Activated naive CD4-positive, alpha-beta T cell treated with anti-CD3 and anti-CD28 coated beads, Interleukin-2, amount 50 U/mL, for 24 hours (primary cell): ENCODE results near the gene TMEM53.

Experiments
- H3K27ac Mint-ChIP-seq: one replicate; pipeline ENCODE4 v1.8.0; 2021; ENCODE audit warnings: mild to moderate bottlenecking, mixed read lengths
- H3K27me3 Mint-ChIP-seq: one replicate; pipeline ENCODE4 v1.8.0; 2021; ENCODE audit warnings: mixed read lengths
- H3K36me3 Mint-ChIP-seq: one replicate; pipeline ENCODE4 v1.8.0; 2021; ENCODE audit warnings: mixed read lengths
- H3K4me1 Mint-ChIP-seq: one replicate; pipeline ENCODE4 v1.8.0; 2021; ENCODE audit warnings: mixed read lengths
- H3K4me3 Mint-ChIP-seq: one replicate; pipeline ENCODE4 v1.8.0; 2021; ENCODE audit warnings: mild to moderate bottlenecking, mixed read lengths
- H3K9me3 Mint-ChIP-seq: one replicate; pipeline ENCODE4 v1.8.0; 2021; ENCODE audit warnings: mixed read lengths

TMEM53 gene

DNA sequence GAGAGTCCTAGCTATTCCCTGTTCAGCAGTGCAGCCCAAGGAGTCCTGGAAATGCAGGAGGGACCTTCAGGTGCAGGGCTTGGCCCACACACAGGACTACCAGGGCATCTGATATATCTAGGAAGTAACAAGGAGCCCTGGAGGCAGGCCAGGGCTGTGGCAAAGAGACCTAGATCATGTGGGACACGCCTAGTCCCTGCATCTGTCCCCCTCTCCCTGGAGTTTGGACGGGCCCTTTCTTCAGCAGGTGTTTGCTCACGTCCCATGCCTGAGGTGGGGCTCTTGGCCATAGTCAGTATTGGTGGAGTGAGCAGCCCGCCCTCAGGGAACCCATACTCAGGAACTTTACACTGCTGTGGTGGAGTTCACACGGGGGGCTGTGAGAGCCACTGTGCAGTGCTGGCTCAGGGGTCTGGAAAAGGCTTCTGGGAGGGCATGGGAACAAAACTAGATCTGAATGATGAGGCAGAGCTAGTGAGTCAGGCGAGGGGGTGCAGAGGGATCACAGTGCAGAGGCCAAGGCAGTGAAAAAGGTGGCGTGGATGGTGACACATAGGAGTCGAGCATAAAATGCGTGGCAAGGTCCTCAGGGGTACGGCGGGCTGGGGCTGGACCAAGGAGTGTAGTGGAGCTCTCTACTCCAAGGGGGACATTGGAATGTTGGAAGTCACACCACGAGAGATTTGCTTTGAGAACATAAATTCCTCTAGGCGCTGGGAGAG lies 25.6 kb downstream of the TMEM53 start:
- H3K36me3 Mint-ChIP-seq, result peaks cover 5% of the 10 kb centered on the region
- H3K9me3 Mint-ChIP-seq, result no peaks in the 10 kb centered on the region
- no peaks in the 10 kb centered on the region for H3K4me1 Mint-ChIP-seq
- H3K4me3 Mint-ChIP-seq, result no peak overlapping the region
- peak overlapping the region; percentile 42 for H3K27ac Mint-ChIP-seq
- no peaks in the 10 kb centered on the region for H3K27me3 Mint-ChIP-seq

DNA sequence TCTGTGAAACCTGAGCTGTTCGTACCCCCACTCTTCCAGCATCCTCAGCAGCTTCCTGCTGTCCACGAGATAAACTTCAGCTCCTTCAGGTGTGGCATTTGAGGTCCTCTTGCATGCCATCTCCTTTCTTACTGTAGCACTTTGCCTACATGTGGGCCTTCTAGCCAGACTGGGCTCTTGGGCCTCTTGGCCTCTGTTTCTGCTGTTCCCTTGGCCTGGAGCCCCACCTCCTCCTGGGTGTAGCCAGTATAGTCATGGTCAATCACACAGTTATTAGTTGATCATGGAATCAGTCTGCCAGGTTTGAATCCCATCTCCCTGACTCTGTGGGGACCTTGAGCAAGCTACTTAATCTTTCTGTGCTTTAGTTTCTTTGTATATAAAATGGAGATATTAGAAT lies 26.4 kb downstream of the TMEM53 start:
- H3K27me3 Mint-ChIP-seq, result no peaks in the 10 kb centered on the region
- peak overlapping the region; percentile 41 for H3K27ac Mint-ChIP-seq
- H3K4me1 Mint-ChIP-seq, result no peaks in the 10 kb centered on the region
- H3K4me3 Mint-ChIP-seq, result no peak overlapping the region
- H3K9me3 Mint-ChIP-seq, result no peaks in the 10 kb centered on the region
- peaks cover 5% of the 10 kb centered on the region for H3K36me3 Mint-ChIP-seq

DNA sequence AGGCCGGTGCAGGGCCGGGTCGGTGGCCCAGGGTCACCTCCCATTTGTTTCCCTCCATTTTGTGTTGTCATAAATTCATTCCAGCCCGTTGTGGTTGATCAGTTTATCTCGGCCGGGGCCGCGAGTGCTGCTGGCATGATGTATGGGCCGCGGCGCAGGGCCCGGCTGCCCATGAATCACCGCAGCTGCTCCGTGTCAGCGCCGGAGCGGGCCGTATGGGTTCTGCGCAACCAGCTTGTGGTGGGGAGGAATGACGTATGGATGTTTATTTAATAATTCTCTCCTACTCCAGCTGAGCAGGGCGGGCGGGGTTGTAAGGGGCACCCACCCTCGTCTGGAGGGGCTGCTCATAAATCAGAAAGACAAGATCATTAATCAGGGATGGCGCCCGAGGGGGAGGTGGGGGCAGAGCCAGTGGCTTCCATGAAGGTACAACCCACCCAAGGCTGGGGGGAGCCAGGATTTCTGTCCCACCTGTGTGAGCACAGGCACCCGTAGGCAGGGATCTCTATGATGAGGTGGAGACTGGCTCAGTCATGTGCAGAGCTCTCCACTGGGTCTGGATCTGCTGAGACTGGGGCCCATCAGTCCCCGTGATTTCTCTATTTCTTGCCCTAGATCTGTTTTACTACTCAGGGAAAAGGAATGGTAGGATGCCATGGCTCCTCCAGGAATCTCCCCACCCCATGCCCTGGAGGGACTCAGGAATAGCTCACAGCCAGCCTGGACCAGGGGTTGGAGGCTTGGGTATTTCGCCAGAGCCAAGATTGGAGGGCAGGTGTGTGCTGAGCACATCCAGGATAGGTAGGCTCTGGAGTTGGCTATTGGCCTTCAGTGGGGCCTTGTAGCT lies 27.8 kb downstream of the TMEM53 start:
- no peaks in the 10 kb centered on the region for H3K9me3 Mint-ChIP-seq
- H3K27me3 Mint-ChIP-seq, result no peaks in the 10 kb centered on the region
- H3K4me3 Mint-ChIP-seq, result no peak overlapping the region
- peaks cover 7% of the 10 kb centered on the region for H3K4me1 Mint-ChIP-seq
- peaks cover 7% of the 10 kb centered on the region for H3K36me3 Mint-ChIP-seq
- H3K27ac Mint-ChIP-seq, result no peak overlapping the region

DNA sequence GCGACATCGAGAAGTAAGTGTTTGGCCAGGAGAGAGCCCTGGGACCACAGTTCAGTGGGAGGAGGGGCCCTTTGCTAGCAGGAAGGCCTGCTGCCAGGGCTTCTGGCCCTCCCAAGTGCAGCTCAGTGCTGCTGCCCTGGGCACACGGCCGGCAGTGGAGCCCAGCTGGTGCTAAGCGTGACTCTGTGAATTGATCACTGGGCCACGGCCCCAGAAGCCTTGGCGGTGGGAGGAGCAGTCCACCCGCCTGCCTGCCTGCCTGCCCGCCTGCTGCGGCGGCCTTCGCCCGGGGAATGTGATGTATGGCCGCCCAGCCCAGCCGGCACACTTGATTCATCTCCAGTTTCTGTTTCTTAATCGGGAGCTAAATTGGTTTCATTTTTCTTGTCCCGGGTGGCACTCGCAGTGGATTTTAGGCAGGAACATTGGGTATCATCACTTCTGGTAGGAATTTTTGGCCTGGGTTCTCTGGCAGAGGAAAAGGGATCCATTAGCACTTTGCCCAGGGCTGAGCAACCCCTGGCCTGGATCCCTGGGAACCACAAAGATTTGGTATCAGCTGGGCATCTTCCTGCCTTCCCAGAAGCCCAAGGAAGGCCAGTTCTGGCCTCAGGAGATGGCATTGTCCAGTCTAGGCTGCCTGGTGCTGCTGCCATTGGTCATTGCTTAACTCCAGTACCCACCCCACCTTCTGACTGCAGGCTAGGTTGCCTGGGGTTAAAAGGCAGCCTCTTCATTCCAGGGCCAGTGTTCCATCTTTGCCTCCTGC lies 28.6 kb downstream of the TMEM53 start:
- H3K9me3 Mint-ChIP-seq, result no peaks in the 10 kb centered on the region
- peaks cover 7% of the 10 kb centered on the region for H3K4me1 Mint-ChIP-seq
- H3K27me3 Mint-ChIP-seq, result no peaks in the 10 kb centered on the region
- peaks cover 7% of the 10 kb centered on the region for H3K36me3 Mint-ChIP-seq
- no peak overlapping the region for H3K27ac Mint-ChIP-seq
- H3K4me3 Mint-ChIP-seq, result no peak overlapping the region

DNA sequence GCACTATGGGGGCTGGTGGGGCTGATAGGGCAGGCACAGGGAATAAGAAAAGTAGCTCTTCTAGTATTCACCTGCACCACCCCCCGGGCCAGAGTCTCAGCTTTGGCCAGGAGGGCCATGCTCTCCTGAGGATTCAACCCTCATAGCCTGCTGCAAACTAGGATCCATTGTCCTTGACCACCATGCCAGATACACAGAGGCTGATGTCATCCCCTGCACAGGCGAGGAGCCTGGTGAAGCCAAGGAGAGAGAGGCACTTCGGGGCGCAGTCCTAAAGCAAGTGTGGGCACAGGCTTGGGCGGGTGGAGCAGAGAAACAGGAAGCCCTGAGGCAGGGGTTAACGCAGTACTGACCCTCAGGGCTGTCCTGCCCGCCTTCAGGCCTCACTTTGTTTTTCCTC lies 29.5 kb downstream of the TMEM53 start:
- no peaks in the 10 kb centered on the region for H3K9me3 Mint-ChIP-seq
- peak overlapping the region; percentile 23 for H3K27ac Mint-ChIP-seq
- peaks cover 7% of the 10 kb centered on the region for H3K4me1 Mint-ChIP-seq
- no peak overlapping the region for H3K4me3 Mint-ChIP-seq
- peaks cover 7% of the 10 kb centered on the region for H3K36me3 Mint-ChIP-seq
- H3K27me3 Mint-ChIP-seq, result no peaks in the 10 kb centered on the region

DNA sequence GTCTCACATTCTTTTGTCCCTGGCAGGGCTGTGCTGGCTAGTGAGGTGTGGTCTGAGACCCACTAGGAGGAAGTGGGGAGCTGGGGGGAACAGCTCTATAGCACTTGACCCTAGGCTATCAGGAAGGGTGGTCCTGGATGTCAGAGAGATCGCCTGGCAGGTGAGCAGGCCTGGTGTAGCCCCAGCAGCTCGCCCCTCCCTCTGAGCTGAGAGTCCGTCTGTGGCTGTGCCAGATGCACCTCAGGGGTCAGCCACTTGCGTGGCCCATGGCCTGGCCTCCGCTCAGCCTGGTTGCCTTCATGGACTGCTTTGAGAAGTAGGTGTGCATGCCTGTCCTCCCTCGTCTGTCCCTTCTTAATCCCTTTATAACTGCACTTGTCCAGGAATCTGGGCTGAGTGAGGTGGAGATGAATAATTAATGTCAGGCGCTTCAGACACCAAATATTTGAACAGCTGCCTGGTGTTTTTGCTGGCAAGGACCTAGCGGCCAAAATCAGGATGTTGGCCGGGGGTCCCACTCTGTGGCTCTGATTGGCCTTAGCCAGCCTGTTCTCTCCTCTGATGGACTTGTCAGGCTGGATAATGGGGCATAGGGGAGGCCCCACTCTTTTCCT lies 30.5 kb downstream of the TMEM53 start:
- H3K27ac Mint-ChIP-seq, result no peak overlapping the region
- peaks cover 7% of the 10 kb centered on the region for H3K4me1 Mint-ChIP-seq
- no peaks in the 10 kb centered on the region for H3K27me3 Mint-ChIP-seq
- no peak overlapping the region for H3K4me3 Mint-ChIP-seq
- peaks cover 6% of the 10 kb centered on the region for H3K36me3 Mint-ChIP-seq
- no peaks in the 10 kb centered on the region for H3K9me3 Mint-ChIP-seq

DNA sequence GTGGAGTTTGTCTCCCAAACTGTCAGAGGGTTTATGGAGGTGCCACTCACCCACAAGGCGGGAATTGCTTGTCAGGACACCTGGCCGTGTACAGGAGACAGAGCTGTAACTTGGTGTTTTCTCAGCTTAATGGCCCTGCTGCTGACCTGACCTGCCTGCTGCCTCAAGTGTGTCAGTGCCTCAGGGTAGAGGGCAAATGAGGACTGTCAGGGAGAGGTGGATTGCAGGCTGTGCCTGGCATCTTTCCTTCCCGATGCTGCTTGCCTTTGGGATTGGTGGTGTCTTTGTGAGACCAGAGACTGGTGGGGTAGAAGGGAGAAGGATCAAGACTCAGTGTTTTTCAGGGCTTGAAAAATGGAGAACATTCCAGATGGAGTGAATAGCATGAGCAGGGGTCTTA lies 31.4 kb downstream of the TMEM53 start:
- no peak overlapping the region for H3K4me3 Mint-ChIP-seq
- peaks cover 4% of the 10 kb centered on the region for H3K36me3 Mint-ChIP-seq
- H3K4me1 Mint-ChIP-seq, result peaks cover 7% of the 10 kb centered on the region
- no peak overlapping the region for H3K27ac Mint-ChIP-seq
- no peaks in the 10 kb centered on the region for H3K27me3 Mint-ChIP-seq
- no peaks in the 10 kb centered on the region for H3K9me3 Mint-ChIP-seq

DNA sequence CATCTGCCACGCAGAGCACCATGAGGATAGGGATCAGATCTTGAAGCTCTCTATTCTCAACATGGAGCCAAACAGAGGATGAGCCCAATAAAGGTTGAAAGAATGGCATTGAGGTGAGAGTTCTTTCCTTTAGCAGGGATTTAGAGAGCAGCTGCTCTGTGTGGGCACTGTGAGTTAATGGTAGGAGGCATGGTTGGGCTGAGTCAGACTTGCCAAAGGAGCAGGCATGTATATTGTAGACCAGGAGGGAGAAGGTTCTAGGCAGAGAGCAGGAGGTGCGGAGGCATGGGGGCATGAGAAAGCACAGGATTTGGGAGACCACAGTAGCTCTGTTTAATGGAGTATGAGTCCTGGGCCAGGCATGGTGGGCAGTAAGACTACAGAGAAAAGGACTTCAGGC lies 32.0 kb downstream of the TMEM53 start:
- peak overlapping the region; percentile 52 for H3K27ac Mint-ChIP-seq
- no peaks in the 10 kb centered on the region for H3K9me3 Mint-ChIP-seq
- H3K36me3 Mint-ChIP-seq, result peaks cover 4% of the 10 kb centered on the region

DNA sequence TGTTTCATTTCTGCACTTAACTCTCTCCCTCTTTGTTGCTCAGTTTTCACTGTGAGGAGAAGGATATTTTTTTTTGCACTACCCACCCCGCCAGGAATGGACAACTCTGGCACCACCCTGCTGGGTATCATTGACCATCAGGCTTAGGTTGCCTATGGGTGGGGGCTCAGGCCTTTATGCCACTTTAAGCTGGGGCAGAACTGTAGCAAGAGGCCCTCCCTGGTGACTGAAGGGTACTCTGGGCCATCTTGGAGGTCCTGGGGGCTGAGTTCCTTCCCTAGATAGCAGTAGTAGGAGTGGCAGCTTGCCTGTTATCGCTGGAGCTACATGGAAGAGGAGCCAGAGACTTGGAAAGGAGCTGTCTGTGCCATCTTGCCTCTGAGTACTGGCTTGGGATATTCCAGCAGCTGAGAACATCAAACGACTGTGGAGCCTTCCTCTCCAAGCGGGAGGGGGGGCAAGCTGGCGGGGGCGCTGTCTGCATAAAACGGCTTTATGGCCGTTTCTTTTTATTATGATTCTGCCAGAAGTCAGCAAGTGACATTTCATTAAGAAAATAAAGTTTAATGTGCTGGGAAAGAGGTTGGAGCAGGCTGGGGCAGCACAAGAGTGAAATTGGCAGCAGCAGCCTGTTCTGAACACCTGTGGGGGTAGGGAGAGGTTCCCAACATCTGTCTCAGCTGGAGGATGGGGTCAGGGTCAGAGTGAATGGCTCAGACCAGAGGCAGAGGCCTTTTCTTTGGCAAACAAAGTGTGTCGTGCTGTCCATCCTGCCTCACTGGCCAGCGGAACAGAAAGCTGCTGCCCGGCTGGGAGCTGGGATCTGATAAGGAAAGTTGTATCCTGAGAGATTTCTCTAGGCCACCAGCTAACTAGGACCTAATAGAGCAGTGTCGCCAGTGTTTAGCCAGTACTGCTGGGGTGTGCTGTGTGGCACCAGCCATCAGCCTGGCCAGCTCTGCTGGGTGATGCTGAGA lies 32.9 kb downstream of the TMEM53 start:
- no peaks in the 10 kb centered on the region for H3K27me3 Mint-ChIP-seq
- H3K27ac Mint-ChIP-seq, result peak overlapping the region; percentile 52
- H3K4me1 Mint-ChIP-seq, result peaks cover 7% of the 10 kb centered on the region
- H3K4me3 Mint-ChIP-seq, result no peak overlapping the region
- H3K36me3 Mint-ChIP-seq, result peaks cover 4% of the 10 kb centered on the region
- H3K9me3 Mint-ChIP-seq, result no peaks in the 10 kb centered on the region

More for the DNA sequence above, 32.0 kb downstream of the TMEM53 start:
- H3K27me3 Mint-ChIP-seq, result no peaks in the 10 kb centered on the region
- H3K4me3 Mint-ChIP-seq, result no peak overlapping the region
- H3K4me1 Mint-ChIP-seq, result peaks cover 7% of the 10 kb centered on the region

DNA sequence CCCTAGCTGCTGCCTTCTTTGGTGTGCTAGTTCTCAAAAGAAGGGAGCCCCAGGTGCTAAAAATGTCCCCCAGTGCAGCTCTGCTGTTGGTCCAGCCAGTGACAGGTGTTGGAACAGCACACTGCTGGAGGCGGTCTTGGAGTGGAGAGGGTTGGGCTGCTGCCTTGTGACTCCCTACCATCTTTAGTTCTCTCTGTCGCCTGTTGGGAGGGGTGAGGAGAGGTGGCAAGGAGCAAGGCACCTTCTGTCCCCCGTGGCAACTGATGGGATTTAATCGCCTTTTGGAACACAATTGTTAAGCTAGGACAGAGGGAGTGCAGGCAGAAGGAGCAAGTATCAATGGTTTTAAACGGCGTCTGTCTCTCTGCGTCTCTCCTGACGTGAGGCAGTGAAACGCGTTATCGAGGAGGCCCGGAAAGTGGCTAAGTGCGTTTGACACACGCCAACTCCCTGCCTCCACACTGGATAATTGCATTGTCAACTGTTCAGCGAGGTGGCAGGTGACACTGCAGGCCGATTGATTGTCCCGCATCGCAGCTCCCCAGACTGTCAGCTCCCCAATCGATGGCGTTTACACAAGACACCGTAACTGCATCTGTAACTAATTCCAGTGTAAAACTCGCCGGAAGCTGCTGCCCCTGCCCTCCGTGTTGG lies 34.0 kb downstream of the TMEM53 start:
- Mint-ChIP-seq H3K27ac (no peak overlapping the region), H3K4me3 (no peak overlapping the region), H3K36me3 (peaks cover 4% of the 10 kb centered on the region), H3K27me3 (no peaks in the 10 kb centered on the region), H3K4me1 (peaks cover 13% of the 10 kb centered on the region), H3K9me3 (no peaks in the 10 kb centered on the region)

DNA sequence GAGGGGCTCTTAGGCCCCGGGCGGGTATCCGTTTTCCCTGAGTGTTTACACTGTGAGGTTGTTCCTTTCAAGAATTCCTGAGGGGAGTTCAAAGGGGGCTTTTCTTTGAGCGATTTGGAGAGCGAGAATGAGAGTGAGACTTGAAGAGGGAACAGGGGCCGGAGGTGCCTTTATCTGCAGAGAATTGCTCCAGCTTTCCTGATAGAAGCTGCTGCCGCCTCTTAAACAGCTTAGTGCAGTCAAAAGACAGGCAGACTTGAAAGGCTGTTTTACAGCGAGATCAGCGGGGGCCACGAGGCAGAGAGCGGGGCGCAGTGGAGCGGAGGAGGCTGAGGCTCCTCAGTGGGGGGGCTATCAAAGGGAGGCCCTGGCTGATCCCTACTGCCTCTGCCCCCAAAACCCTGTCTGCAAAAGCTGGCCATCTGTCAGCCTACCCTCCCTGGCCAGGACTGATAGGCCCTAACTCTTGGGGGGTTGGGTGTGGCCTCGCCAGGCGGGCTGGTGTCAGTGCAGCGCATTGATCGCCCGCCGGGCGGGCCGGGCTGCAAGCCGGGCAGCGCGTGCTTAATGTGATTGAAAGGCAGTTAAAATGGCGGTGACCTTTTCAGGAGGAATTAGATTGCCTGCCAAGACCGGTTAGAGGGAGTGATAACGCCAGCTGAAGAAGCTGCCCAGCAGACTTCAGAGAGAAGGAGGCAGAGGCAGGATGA lies 36.4 kb downstream of the TMEM53 start:
- H3K4me1 Mint-ChIP-seq, result peaks cover 36% of the 10 kb centered on the region
- no peaks in the 10 kb centered on the region for H3K9me3 Mint-ChIP-seq
- H3K4me3 Mint-ChIP-seq, result no peak overlapping the region
- no peaks in the 10 kb centered on the region for H3K27me3 Mint-ChIP-seq
- no peak overlapping the region for H3K27ac Mint-ChIP-seq
- peaks cover 9% of the 10 kb centered on the region for H3K36me3 Mint-ChIP-seq

DNA sequence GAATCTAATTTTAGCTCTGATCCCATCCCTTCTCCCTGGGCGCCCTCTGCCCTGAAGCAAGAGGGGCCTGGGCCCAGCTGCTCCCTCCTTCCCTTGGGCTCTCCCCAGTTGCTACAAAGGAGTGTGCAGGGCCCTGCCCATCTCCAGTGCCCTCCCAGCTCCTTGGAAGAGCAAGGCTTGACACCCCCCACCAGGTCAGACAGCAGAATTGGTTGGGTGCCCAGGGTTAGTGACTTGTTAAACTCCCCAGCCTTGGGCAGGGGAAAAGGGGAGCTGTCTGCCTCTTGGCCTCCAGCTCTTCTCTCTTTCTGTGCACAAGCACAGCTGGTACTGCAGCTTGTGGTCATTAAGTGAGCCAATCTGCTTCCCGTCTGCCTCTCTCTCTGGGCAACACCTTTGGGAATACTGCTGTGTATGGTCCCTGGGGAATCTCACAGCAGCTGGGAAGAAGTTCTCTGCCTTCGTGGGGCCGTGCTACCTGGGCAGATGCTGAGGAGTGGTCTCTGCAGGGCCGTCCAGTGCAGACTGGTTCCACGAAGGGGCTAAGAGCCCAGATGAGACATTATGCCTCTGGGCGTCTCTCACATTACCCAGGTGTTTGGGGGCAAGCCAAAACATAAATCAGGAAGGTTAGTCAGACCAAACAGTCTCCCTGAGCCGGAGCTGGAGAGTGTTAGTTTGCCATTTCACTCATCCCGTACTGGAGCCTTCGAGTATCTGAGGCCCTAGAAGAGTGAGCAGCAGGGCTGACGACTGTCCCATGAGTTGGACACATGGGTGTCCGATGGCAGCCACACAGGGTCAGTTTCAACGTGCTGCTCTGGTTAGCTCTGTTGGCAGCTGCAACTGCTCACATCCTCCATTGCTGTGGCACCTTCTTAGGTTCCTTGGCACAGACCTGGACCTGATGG lies 37.3 kb downstream of the TMEM53 start:
- H3K27ac Mint-ChIP-seq, result no peak overlapping the region
- no peaks in the 10 kb centered on the region for H3K27me3 Mint-ChIP-seq
- H3K4me1 Mint-ChIP-seq, result peaks cover 33% of the 10 kb centered on the region
- H3K9me3 Mint-ChIP-seq, result no peaks in the 10 kb centered on the region
- no peak overlapping the region for H3K4me3 Mint-ChIP-seq
- peaks cover 7% of the 10 kb centered on the region for H3K36me3 Mint-ChIP-seq
